WTC11 (cell line): ENCODE measurements around the gene HOXB1. TPM values are rescaled to one million over a fixed set of nuclear protein-coding genes. Genes with fewer than 3 reads are reported as not detected.

Experiments used
- ATAC-seq: fragments of 200-7000 bp; cut with Tn5 transposase; 2 replicates; pipeline ENCODE4 v1.10.0; 2021; ENCODE audit warnings: mild to moderate bottlenecking, moderate library complexity
- CTCF ChIA-PET: fragments of 300-600 bp; sonication (Branson Sonifier 250); formaldehyde crosslinking; loops from one replicate; lab custom pipeline; 2021; ENCODE audit warnings: antibody characterized with exemption; lab: Charles Lee
- POLR2A ChIA-PET: fragments of 350-600 bp; sonication (Branson Sonifier 250); formaldehyde crosslinking; loops from one replicate; lab custom pipeline; 2021; ENCODE audit warnings: antibody characterized with exemption; lab: Charles Lee
- DNase-seq: peaks from one replicate; pipeline ENCODE4 v3.0.0; 2021; ENCODE audit warnings: low spot score
- H3K27ac Mint-ChIP-seq: 2 replicates; pipeline ENCODE4 v1.8.0; 2021; ENCODE audit warnings: mixed read lengths
- H3K27me3 Mint-ChIP-seq: 2 replicates; pipeline ENCODE4 v1.8.0; 2021; ENCODE audit warnings: low read depth, mild to moderate bottlenecking, moderate library complexity, mixed read lengths
- H3K36me3 Mint-ChIP-seq: 2 replicates; pipeline ENCODE4 v1.8.0; 2021; ENCODE audit warnings: mixed read lengths
- H3K4me1 Mint-ChIP-seq: 2 replicates; pipeline ENCODE4 v1.8.0; 2022; ENCODE audit warnings: mixed read lengths
- H3K4me3 Mint-ChIP-seq: 2 replicates; pipeline ENCODE4 v1.8.0; 2021; ENCODE audit warnings: mild to moderate bottlenecking, moderate library complexity, mixed read lengths
- H3K9me3 Mint-ChIP-seq: 2 replicates; pipeline ENCODE4 v1.8.0; 2021; ENCODE audit warnings: mixed read lengths
- ATF2 ChIP-seq: sonication (generic); formaldehyde crosslinking; IDR thresholded peaks from 2 replicates; pipeline ENCODE4 v1.8.1; 2022; ENCODE audit warnings: low read depth, missing genetic modification reagents, borderline replicate concordance
- CDX4 ChIP-seq: fragments of 250-450 bp; sonication (Bioruptor Pico); IDR thresholded peaks from 2 replicates; pipeline ENCODE4 v1.9.0; 2021; ENCODE audit warnings: moderate library complexity, mild to moderate bottlenecking, inconsistent platforms, borderline replicate concordance
- E2F5 ChIP-seq: sonication (generic); formaldehyde crosslinking; IDR thresholded peaks from 2 replicates; pipeline ENCODE4 v1.8.1; 2022; ENCODE audit warnings: mild to moderate bottlenecking, moderate library complexity, missing genetic modification reagents
- ELF4 ChIP-seq: sonication (generic); formaldehyde crosslinking; IDR thresholded peaks from 2 replicates; pipeline ENCODE4 v1.8.1; 2022; ENCODE audit warnings: low read depth, mild to moderate bottlenecking, moderate library complexity, missing genetic modification reagents
- GTF2I ChIP-seq: fragments of 250-450 bp; sonication (Bioruptor Pico); conservative IDR thresholded peaks from 2 replicates; pipeline ENCODE4 v1.4.0; 2021; ENCODE audit warnings: mild to moderate bottlenecking
- IRF2 ChIP-seq: sonication (generic); formaldehyde crosslinking; IDR thresholded peaks from 2 replicates; pipeline ENCODE4 v1.8.0; 2022; ENCODE audit warnings: low read depth, missing genetic modification reagents, borderline replicate concordance
- JAZF1 ChIP-seq: fragments of 250-450 bp; sonication (Bioruptor Pico); IDR thresholded peaks from 2 replicates; pipeline ENCODE4 v1.9.0; 2021; ENCODE audit warnings: moderate library complexity, mild to moderate bottlenecking, inconsistent platforms
- NR1H2 ChIP-seq: sonication (generic); formaldehyde crosslinking; IDR thresholded peaks from 2 replicates; pipeline ENCODE4 v1.9.0; 2021; ENCODE audit warnings: mild to moderate bottlenecking, moderate library complexity, missing genetic modification reagents
- RORB ChIP-seq: fragments of 250-450 bp; sonication (Bioruptor Pico); IDR thresholded peaks from 2 replicates; pipeline ENCODE4 v1.9.0; 2021; ENCODE audit warnings: mild to moderate bottlenecking
- ZNF232 ChIP-seq: sonication (generic); formaldehyde crosslinking; IDR thresholded peaks from 2 replicates; pipeline ENCODE4 v1.8.0; 2022; ENCODE audit warnings: mild to moderate bottlenecking, missing genetic modification reagents
- ZNF317 ChIP-seq: sonication (generic); formaldehyde crosslinking; IDR thresholded peaks from 2 replicates; pipeline ENCODE4 v1.8.1; 2023; ENCODE audit warnings: low read depth, mild to moderate bottlenecking, moderate library complexity, missing genetic modification reagents, borderline replicate concordance
- ZNF425 ChIP-seq: fragments of 250-450 bp; sonication (Bioruptor Pico); conservative IDR thresholded peaks from 2 replicates; pipeline ENCODE4 v1.9.0; 2021; ENCODE audit warnings: mild to moderate bottlenecking
- total RNA-seq: library from RNA; stranded (reverse); gene quantifications from 3 replicates; pipeline ENCODE4 v1.2.3, GENCODE V29; 2021
- TF ChIP-seq, protein P1 (sequence below): sonication (generic); formaldehyde crosslinking; IDR thresholded peaks from 2 replicates; pipeline ENCODE4 v1.8.1; 2022; ENCODE audit warnings: mild to moderate bottlenecking, missing genetic modification reagents, moderate library complexity, borderline replicate concordance
- TF ChIP-seq, protein P2 (sequence below): sonication (generic); formaldehyde crosslinking; IDR thresholded peaks from 2 replicates; pipeline ENCODE4 v1.8.1; 2022; ENCODE audit warnings: missing genetic modification reagents, borderline replicate concordance
- TF ChIP-seq, protein P3 (sequence below): sonication (generic); formaldehyde crosslinking; IDR thresholded peaks from 2 replicates; pipeline ENCODE4 v1.8.1; 2022; ENCODE audit warnings: low read depth, mild to moderate bottlenecking, moderate library complexity, missing genetic modification reagents, borderline replicate concordance
- TF ChIP-seq, protein P4 (sequence below): sonication (generic); formaldehyde crosslinking; IDR thresholded peaks from 2 replicates; pipeline ENCODE4 v1.8.1; 2023; ENCODE audit warnings: mild to moderate bottlenecking, missing genetic modification reagents
- TF ChIP-seq, protein P5 (sequence below): sonication (generic); formaldehyde crosslinking; IDR thresholded peaks from 2 replicates; pipeline ENCODE4 v1.8.0; 2023; ENCODE audit warnings: missing genetic modification reagents, mild to moderate bottlenecking, borderline replicate concordance

Gene HOXB1
- total RNA-seq, 1 experiment from 2014 or later, result 0.63 TPM

DNA sequence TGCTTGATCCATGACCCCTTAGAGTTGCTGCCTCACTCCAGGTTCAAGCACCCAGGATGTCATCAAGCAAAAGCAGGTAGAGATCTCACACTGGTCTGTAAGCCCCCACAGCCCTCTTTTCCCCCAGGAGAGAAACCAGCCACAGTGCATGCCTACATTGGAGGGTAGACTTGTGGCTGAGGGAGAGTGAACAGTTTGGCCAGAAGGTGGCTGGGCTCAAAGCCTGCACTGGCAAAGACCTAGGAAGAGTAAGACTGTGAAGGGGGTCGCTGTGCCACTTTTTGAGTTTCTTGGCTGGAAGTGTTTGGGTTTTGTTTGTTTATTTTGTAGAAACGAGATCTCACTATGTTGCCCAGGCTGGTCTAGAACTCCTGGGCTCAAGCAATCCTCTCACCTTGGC lies 28.5 kb downstream of the HOXB1 start (continued):
- TF ChIP-seq, protein P1, sequence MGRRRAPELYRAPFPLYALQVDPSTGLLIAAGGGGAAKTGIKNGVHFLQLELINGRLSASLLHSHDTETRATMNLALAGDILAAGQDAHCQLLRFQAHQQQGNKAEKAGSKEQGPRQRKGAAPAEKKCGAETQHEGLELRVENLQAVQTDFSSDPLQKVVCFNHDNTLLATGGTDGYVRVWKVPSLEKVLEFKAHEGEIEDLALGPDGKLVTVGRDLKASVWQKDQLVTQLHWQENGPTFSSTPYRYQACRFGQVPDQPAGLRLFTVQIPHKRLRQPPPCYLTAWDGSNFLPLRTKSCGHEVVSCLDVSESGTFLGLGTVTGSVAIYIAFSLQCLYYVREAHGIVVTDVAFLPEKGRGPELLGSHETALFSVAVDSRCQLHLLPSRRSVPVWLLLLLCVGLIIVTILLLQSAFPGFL (CRISPR knock-in tag), result no peak
- TF ChIP-seq, protein P2, sequence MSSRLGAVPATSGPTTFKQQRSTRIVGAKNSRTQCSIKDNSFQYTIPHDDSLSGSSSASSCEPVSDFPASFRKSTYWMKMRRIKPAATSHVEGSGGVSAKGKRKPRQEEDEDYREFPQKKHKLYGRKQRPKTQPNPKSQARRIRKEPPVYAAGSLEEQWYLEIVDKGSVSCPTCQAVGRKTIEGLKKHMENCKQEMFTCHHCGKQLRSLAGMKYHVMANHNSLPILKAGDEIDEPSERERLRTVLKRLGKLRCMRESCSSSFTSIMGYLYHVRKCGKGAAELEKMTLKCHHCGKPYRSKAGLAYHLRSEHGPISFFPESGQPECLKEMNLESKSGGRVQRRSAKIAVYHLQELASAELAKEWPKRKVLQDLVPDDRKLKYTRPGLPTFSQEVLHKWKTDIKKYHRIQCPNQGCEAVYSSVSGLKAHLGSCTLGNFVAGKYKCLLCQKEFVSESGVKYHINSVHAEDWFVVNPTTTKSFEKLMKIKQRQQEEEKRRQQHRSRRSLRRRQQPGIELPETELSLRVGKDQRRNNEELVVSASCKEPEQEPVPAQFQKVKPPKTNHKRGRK (CRISPR knock-in tag), result no peak
- TF ChIP-seq RORB (no peak), IRF2 (CRISPR knock-in tag) (no peak), NR1H2 (no peak), CDX4 (no peak)
- TF ChIP-seq, protein P3, sequence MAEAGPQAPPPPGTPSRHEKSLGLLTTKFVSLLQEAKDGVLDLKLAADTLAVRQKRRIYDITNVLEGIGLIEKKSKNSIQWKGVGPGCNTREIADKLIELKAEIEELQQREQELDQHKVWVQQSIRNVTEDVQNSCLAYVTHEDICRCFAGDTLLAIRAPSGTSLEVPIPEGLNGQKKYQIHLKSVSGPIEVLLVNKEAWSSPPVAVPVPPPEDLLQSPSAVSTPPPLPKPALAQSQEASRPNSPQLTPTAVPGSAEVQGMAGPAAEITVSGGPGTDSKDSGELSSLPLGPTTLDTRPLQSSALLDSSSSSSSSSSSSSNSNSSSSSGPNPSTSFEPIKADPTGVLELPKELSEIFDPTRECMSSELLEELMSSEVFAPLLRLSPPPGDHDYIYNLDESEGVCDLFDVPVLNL, result no peak
- TF ChIP-seq, all 79 proteins: peak for 0

GRCh38 chr17:48500435-48501426 lies 30.1 kb downstream of the HOXB1 start:
- ChIA-PET POLR2A (interaction anchor here (0.6 to 1.0 kb wide), 2 partner anchors 57 to 79 kb away, joined by 3 to 5 read pairs; no protein-coding TSS in a partner anchor), CTCF (interaction anchor here (0.6 to 1.7 kb wide), 24 partner anchors 8 to 435 kb away, joined by 3 to 13 read pairs (median 5); partner anchors contain the start of genes HOXB1 and HOXB5)
- Mint-ChIP-seq H3K4me3 (no peak overlapping the region), H3K36me3 (no peaks in the 10 kb centered on the region), H3K9me3 (no peaks in the 10 kb centered on the region), H3K27ac (no peak overlapping the region), H3K4me1 (peaks cover 36% of the 10 kb centered on the region), H3K27me3 (peaks cover 72% of the 10 kb centered on the region)
- ATAC-seq (peak; percentile 84), DNase-seq (no peak)
- TF ChIP-seq GTF2I (CRISPR knock-in tag) (no peak), ATF2 (CRISPR knock-in tag) (no peak), ZNF317 (CRISPR knock-in tag) (no peak), E2F5 (CRISPR knock-in tag) (no peak), ZNF232 (no peak), JAZF1 (CRISPR knock-in tag) (no peak), ZNF425 (CRISPR knock-in tag) (no peak), ELF4 (CRISPR knock-in tag) (no peak)
- TF ChIP-seq, protein P4, sequence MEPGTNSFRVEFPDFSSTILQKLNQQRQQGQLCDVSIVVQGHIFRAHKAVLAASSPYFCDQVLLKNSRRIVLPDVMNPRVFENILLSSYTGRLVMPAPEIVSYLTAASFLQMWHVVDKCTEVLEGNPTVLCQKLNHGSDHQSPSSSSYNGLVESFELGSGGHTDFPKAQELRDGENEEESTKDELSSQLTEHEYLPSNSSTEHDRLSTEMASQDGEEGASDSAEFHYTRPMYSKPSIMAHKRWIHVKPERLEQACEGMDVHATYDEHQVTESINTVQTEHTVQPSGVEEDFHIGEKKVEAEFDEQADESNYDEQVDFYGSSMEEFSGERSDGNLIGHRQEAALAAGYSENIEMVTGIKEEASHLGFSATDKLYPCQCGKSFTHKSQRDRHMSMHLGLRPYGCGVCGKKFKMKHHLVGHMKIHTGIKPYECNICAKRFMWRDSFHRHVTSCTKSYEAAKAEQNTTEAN (CRISPR knock-in tag), result no peak
- TF ChIP-seq, protein P5, sequence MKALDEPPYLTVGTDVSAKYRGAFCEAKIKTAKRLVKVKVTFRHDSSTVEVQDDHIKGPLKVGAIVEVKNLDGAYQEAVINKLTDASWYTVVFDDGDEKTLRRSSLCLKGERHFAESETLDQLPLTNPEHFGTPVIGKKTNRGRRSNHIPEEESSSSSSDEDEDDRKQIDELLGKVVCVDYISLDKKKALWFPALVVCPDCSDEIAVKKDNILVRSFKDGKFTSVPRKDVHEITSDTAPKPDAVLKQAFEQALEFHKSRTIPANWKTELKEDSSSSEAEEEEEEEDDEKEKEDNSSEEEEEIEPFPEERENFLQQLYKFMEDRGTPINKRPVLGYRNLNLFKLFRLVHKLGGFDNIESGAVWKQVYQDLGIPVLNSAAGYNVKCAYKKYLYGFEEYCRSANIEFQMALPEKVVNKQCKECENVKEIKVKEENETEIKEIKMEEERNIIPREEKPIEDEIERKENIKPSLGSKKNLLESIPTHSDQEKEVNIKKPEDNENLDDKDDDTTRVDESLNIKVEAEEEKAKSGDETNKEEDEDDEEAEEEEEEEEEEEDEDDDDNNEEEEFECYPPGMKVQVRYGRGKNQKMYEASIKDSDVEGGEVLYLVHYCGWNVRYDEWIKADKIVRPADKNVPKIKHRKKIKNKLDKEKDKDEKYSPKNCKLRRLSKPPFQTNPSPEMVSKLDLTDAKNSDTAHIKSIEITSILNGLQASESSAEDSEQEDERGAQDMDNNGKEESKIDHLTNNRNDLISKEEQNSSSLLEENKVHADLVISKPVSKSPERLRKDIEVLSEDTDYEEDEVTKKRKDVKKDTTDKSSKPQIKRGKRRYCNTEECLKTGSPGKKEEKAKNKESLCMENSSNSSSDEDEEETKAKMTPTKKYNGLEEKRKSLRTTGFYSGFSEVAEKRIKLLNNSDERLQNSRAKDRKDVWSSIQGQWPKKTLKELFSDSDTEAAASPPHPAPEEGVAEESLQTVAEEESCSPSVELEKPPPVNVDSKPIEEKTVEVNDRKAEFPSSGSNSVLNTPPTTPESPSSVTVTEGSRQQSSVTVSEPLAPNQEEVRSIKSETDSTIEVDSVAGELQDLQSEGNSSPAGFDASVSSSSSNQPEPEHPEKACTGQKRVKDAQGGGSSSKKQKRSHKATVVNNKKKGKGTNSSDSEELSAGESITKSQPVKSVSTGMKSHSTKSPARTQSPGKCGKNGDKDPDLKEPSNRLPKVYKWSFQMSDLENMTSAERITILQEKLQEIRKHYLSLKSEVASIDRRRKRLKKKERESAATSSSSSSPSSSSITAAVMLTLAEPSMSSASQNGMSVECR (CRISPR knock-in tag), result no peak
